DND-41 (cell line): ENCODE measurements around the gene MARVELD3.

Experiments used
- ATAC-seq: fragments of 200-7000 bp; cut with Tn5 transposase; 3 replicates; pipeline ENCODE4 v1.9.1; 2021; ENCODE audit warnings: low read depth; ENCODE audit not compliant: insufficient read depth
- DNase-seq: peaks from one replicate; pipeline ENCODE4 v3.0.0-alpha.2; 2020
- H2AFZ ChIP-seq: 2 replicates; pipeline ENCODE4 v1.6.0; 2012; ENCODE audit warnings: low read depth, low read length
- H3K27ac ChIP-seq: 2 replicates; pipeline ENCODE4 v1.5.1; 2012; ENCODE audit warnings: low read length, inconsistent platforms
- H3K27me3 ChIP-seq: fragments of 200-600 bp; sonication (generic); 2 replicates; pipeline ENCODE4 v1.6.0; 2012; ENCODE audit warnings: low read length, mild to moderate bottlenecking, inconsistent platforms; ENCODE audit not compliant: insufficient read depth, poor library complexity
- H3K36me3 ChIP-seq: 2 replicates; pipeline ENCODE4 v1.5.1; 2012; ENCODE audit warnings: low read length, inconsistent platforms; ENCODE audit not compliant: insufficient read depth
- H3K4me1 ChIP-seq: 2 replicates; pipeline ENCODE4 v1.5.1; 2012; ENCODE audit warnings: mild to moderate bottlenecking, low read length; ENCODE audit not compliant: insufficient read depth
- H3K4me2 ChIP-seq: 2 replicates; pipeline ENCODE4 v1.6.0; 2012; ENCODE audit warnings: mild to moderate bottlenecking, moderate library complexity, low read length, inconsistent platforms; ENCODE audit not compliant: insufficient read depth
- H3K4me3 ChIP-seq, 2 experiments: fragments of 200-600 bp in 1 of 2; shearing (Covaris generic) in 1 of 2; 2 replicates each; pipeline ENCODE4 v1.5.1; 2012 to 2016; ENCODE audit warnings: inconsistent platforms in 2 of 2, low read length in 2 of 2, mild to moderate bottlenecking in 2 of 2, low read depth in 1 of 2, moderate library complexity in 1 of 2
- H3K79me2 ChIP-seq: 2 replicates; pipeline ENCODE4 v1.6.0; 2012; ENCODE audit warnings: low read length, inconsistent platforms; ENCODE audit not compliant: insufficient read depth
- H3K9ac ChIP-seq: 2 replicates; pipeline ENCODE4 v1.6.0; 2012; ENCODE audit warnings: low read depth, mild to moderate bottlenecking, inconsistent platforms, low read length, moderate library complexity
- H3K9me3 ChIP-seq: 2 replicates; pipeline ENCODE4 v1.5.1; 2012; ENCODE audit warnings: low read length, moderate library complexity, mild to moderate bottlenecking, inconsistent platforms; ENCODE audit not compliant: insufficient read depth, severe bottlenecking
- H4K20me1 ChIP-seq: 2 replicates; pipeline ENCODE4 v1.6.0; 2012; ENCODE audit warnings: low read length; ENCODE audit not compliant: insufficient read depth
- EZH2 ChIP-seq: IDR thresholded peaks from 3 replicates; pipeline ENCODE4 v1.6.1; 2012; ENCODE audit warnings: borderline replicate concordance, low read depth, mild to moderate bottlenecking, moderate library complexity, low read length, inconsistent platforms; ENCODE audit not compliant: severe bottlenecking
- TF ChIP-seq, protein P1 (sequence below): IDR thresholded peaks from 2 replicates; pipeline ENCODE4 v1.5.1; 2012; ENCODE audit warnings: borderline replicate concordance, low read length, moderate library complexity, mild to moderate bottlenecking; ENCODE audit not compliant: poor library complexity, severe bottlenecking; ENCODE audit errors: extremely low read depth

Gene MARVELD3

DNA sequence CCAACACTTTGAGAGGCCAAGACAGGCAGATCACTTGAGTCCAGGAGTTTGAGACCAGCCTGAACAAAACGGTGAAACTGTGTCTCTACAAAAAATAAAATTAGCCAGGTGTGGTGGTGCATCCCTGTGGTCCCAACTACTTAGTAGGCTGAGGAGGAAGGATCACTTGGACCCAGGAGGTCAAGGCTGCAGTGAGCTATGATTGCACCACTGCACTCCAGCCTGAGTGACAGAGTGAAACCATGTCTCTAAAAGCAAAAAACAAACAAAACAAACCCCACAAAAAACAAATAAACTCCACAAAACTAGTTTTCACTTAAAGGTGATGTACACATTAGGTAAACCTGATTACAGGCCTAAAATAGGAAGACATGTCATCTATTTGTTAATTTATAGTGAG, 40.3 kb downstream of the MARVELD3 start:
- Histone ChIP-seq H3K79me2 (no peaks in the 10 kb centered on the region), H3K36me3 (peaks cover 45% of the 10 kb centered on the region; the same call in 1 of the 2 replicates), H2AFZ (no peak overlapping the region), H3K27me3 (no peaks in the 10 kb centered on the region), H4K20me1 (no peaks in the 10 kb centered on the region), H3K9ac (no peak overlapping the region), H3K4me1 (no peaks in the 10 kb centered on the region), H3K27ac (no peak overlapping the region), H3K4me3 (no peak overlapping the region), H3K4me2 (no peak overlapping the region), H3K9me3 (no peaks in the 10 kb centered on the region)
- no peak for ATAC-seq
- TF ChIP-seq EZH2 = no peak
- TF ChIP-seq, protein P1, sequence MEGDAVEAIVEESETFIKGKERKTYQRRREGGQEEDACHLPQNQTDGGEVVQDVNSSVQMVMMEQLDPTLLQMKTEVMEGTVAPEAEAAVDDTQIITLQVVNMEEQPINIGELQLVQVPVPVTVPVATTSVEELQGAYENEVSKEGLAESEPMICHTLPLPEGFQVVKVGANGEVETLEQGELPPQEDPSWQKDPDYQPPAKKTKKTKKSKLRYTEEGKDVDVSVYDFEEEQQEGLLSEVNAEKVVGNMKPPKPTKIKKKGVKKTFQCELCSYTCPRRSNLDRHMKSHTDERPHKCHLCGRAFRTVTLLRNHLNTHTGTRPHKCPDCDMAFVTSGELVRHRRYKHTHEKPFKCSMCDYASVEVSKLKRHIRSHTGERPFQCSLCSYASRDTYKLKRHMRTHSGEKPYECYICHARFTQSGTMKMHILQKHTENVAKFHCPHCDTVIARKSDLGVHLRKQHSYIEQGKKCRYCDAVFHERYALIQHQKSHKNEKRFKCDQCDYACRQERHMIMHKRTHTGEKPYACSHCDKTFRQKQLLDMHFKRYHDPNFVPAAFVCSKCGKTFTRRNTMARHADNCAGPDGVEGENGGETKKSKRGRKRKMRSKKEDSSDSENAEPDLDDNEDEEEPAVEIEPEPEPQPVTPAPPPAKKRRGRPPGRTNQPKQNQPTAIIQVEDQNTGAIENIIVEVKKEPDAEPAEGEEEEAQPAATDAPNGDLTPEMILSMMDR = no peak
- no peak for DNase-seq

DNA sequence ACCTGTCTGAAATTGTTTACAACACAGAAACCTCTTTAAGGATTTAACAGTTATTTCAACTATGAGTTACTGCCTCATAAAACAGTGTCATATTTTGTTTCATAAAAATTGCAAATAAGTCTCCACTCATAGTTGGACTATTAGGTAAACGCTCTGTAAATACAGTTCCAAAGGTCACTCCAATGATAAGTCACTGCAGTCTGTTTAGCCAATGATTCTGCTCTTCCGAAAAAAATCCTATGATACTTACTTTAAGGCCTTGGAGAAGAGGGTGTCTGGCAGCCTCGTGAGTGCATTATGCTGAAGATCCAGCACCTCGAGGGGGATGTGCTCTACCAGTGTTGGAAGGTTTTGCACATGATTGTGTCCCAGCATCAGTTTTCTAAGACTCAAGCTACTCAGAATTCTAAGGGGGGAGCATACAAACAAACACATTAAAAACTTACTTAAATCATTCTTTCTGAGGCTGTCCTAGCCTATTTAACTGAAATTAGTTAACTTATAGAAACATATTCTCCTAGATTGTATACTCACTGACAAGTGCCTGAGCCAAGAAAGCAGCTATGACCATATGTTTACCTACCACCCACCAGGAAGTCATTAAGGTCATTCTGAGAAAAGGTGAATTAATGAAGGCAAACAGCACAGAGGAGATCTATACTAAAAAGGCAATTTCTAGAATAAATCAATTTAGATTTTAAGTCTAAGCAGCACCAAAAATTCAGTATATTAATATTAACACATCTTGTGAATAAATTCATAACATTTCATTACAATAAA, 41.1 kb downstream of the MARVELD3 start:
- no peak for ATAC-seq
- H3K4me2 ChIP-seq = no peak overlapping the region
- H3K9me3 ChIP-seq = no peaks in the 10 kb centered on the region
- no peaks in the 10 kb centered on the region for H3K27me3 ChIP-seq
- no peak for TF ChIP-seq EZH2
- TF ChIP-seq, protein P1 = no peak
- H3K4me3 ChIP-seq = no peak overlapping the region
- no peak overlapping the region for H3K9ac ChIP-seq
- no peak overlapping the region for H3K27ac ChIP-seq
- H2AFZ ChIP-seq = no peak overlapping the region
- no peaks in the 10 kb centered on the region for H4K20me1 ChIP-seq
- peaks cover 45% of the 10 kb centered on the region; the same call in 1 of the 2 replicates for H3K36me3 ChIP-seq
- no peak for DNase-seq
- H3K4me1 ChIP-seq = no peaks in the 10 kb centered on the region
- H3K79me2 ChIP-seq = no peaks in the 10 kb centered on the region

DNA sequence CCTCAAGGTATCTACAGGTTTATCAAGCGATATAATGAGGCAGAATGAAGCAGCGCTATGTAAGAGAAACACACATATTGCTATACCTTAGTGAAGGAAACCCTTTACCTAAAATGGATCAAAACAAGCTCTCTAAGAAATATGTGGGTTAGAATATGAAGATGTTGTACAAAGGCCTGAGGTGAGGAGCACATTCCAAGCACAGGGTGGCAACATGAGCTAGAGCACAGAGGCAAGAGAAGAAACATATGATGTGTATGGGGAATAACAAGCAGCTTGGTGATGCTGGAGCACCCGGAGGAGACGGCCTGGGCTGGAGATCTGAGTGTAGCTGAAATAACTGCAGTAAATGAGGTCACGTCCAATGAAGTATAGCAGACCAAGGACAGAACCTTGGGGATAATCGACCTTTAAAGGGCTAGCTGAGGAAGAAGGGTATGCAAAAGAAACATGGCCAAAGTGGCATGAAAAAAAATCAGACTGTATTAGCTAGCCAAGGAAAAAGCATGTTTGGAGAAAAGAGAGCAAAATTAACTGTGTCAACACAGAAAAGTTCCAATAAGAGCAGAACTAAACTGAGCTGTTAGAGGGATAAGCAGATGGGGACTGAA, 44.0 kb downstream of the MARVELD3 start:
- no peak for ATAC-seq
- H3K4me1 ChIP-seq = no peaks in the 10 kb centered on the region
- no peaks in the 10 kb centered on the region for H4K20me1 ChIP-seq
- TF ChIP-seq, protein P1 = no peak
- no peak for TF ChIP-seq EZH2
- H3K79me2 ChIP-seq = no peaks in the 10 kb centered on the region
- no peak overlapping the region for H2AFZ ChIP-seq
- no peak overlapping the region for H3K4me3 ChIP-seq
- no peak for DNase-seq
- no peaks in the 10 kb centered on the region for H3K9me3 ChIP-seq
- H3K27me3 ChIP-seq = no peaks in the 10 kb centered on the region
- peaks cover 43% of the 10 kb centered on the region; the same call in 1 of the 2 replicates for H3K36me3 ChIP-seq
- H3K9ac ChIP-seq = no peak overlapping the region
- H3K4me2 ChIP-seq = no peak overlapping the region
- H3K27ac ChIP-seq = no peak overlapping the region
